DMS53 treated with DMSO at 0.1 percent for 48 hours (cell line): ENCODE results near the gene TAF6.

Experiments
- DNase-seq: peaks from one replicate; lab custom pipeline; 2025; ENCODE audit not compliant: unreplicated experiment; lab: John Stamatoyannopoulos, UW

The TAF6 gene

DNA sequence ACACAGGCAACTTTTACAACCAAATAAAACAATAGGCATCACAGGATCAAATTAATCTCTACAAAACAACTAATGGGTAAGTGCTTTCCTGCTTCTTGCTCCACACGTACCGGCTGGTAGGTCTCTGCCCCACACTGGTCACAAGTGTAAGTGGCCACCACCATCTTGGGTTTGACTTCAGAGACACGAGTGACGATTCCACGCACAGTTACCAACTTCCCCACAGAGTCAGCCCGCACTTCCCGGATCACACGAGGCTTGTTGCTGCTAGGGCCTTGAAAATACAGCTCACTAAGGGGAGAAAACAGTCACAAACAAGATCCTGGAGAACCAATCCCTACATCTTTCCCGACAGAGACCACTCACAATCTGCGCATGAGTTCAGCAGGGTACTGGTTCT lies 20.2 kb downstream of the TAF6 start:
- DNase-seq: no peak

DNA sequence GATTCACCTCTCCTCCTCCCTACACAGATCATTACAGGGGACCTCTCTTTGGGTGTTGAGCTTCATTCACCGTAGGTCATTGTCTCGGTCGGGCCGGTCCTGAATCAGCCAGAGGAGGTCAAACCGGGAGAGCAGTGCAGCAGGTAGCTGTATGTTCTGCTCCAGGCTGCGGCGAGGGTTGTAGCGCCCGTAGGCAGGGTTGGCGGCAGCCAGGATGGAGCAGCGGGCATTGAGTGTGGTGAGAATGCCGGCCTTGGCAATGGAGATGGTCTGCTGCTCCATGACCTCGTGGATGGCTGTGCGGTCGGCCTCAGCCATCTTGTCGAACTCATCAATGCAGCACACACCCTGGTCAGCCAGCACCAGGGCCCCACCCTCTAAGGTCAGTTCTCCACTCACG lies 23.5 kb downstream of the TAF6 start:
- DNase-seq: no peak

DNA sequence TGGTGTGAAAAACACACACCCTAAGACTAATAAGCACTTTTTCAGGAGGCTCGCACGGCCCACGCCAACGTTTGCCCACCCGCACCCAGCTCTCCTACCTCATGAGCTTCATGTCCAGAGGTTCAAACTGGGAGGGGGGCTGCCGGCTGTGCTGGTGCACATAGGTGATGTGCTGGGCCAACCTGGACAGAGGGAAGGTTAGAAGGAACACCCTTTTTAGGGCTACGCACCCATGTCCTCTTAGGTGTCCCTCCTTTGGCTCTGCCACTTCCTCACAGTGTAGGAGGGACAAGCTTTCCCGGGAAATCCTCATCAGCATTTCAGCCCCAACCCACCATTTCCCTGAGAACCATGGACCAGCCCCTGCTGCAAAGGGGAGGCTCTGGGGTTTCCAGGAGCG lies 23.9 kb downstream of the TAF6 start:
- DNase-seq: no peak

DNA sequence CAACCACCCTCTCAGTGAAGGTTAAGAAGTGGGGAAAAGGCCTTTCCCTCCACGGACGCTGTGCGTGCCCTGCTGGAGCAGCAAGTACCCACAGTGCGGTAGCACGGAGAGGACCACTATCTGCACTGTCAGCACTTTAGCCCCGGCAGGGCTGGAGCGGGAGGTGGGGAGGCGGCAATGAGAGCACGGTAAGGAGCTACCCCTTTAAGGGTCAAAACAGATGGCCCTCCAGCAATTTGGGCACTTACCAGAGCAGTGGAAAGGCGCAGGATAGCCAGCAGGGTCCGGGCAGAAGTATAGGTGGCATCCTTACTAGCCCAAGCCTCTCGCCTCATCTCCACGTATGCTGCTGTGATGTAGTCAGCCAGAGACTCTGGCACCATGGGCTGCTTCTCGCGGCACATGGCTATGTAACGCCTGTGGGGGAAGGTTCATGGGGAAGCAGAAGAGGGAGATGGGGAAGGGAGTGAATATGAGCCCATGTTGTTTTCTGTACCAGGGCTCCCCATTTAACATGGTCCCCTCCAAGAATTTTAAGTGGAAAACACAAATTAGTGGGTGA lies 25.2 kb downstream of the TAF6 start:
- DNase-seq: no peak

DNA sequence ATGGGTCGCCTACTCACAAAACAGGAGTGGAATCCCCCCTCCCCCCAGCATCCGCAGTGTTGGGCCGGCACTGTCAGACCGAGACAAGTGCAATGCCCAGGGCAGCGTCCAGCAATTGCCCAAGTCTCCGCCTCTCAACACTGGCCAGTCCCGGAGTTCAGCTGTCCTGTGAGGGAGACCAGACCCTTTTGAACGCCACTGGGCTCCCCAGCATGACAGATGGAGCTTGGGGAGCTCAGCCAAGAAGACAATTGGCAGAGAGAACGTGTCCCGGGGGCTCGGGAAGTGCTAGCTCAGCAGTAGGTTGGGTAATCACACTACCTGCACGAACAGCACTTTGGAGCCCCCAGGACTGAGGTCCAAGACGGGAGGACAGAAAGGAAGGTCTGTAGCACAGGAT lies 25.7 kb downstream of the TAF6 start:
- DNase-seq: no peak

DNA sequence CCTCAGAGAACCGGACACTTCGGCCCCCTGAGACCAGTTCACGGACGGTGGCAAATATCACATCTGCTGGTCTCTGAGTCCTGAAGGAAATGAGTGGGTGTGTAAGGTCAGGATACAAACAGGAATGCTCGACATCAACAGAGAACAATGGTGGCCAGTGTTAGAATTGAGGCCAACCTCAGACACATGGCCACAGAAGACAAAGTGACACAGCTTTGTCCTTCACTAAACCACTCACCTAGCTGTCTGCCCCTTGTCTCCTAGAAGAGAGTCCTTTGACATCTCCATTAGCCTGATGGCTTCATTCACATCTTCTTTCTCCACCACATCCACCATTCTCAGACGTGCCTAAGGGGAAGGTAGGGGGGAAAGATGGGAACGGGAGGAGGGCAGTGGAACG lies 26.1 kb downstream of the TAF6 start:
- no peak for DNase-seq

DNA sequence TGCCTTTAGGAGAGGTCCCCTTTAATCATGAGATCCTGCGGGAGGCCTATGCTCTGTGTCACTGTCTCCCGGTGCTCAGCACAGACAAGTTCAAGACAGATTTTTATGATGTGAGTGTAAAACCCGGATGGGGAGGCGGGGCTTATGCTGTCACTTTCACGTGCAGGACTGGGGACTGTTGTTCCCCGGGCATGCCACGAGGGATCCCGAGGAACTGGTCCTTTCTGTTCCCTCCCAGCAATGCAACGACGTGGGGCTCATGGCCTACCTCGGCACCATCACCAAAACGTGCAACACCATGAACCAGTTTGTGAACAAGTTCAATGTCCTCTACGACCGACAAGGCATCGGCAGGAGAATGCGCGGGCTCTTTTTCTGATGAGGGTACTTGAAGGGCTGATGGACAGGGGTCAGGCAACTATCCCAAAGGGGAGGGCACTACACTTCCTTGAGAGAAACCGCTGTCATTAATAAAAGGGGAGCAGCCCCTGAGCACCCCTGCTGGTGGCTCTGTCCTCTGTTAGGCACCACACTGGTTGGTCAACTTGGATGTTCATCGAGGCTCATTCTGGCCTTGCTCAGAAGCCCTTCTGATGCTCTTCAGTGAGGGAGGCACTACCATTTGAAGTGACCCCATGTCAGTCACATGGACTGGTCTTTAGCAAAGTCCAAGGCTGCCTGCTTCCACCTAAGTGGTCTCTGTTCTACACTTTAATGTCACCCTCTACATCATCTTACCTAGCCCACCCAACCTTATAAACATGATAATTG lies 27.6 kb downstream of the TAF6 start:
- no peak for DNase-seq

DNA sequence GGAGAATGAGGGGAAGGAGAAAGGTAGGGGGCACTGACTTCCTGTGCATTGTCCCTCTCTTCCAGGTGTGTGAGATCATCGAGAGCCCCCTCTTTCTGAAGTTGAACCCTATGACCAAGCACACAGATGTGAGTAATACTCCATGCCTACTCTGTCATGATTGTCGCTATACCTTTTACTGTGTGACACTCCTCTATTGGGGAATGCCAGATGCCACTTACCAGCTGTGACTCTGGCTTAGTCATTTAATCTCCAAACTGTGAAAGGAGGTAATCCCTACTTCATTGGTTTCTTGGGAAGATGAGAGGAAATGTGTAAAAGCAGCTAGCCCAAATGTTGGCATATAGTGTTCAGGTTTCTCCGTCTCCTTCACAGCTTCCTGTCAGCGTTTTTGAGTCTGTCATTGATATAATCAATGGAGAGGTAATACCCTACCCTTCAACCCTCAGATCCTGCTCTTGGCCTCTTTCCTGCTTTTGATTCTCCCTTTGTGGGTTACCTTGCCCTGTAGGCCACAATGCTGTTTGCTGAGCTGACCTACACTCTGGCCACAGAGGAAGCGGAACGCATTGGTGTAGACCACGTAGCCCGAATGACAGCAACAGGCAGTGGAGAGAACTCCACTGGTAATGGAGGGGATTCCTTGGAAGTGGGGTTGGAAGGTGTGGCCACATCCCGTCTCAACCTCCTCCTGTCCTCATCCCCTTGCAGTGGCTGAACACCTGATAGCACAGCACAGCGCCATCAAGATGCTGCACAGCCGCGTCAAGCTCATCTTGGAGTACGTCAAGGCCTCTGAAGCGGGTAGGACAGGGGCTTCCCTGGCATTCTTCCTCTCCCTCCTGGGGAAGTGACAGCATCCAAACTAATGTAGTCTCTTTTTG lies 28.4 kb downstream of the TAF6 start:
- DNase-seq: no peak

DNA sequence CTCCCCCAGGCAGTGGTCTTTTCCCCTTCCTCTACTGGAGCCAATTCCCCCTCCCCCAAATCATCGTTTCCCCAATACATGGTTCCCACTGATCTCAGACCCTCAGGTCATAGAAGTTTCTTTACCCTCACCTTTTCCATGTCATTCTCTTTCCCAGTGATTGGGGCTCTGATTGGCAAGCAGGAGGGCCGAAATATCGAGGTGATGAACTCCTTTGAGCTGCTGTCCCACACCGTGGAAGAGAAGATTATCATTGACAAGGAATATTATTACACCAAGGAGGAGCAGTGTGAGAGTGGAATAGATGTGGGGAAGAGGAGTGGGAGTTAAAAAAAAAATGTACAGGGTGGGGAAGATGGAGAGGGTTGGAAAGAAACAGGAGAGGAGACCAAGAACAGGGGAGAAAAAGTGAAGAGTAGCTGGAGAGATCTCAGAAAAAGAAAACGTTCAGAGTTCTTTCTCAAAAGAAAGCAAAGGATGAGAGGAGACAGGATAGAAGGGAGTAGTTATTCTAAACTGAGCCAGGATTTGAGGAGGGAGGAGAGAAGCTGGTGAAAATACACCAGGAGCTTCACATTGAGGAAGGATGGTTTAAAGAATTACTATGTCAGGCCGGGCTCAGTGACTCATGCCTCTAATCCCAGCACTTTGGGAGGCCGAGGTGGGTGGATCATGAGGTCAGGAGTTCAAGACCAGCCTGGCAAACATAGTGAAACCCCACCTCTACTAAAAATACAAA lies 29.5 kb downstream of the TAF6 start:
- no peak for DNase-seq

DNA sequence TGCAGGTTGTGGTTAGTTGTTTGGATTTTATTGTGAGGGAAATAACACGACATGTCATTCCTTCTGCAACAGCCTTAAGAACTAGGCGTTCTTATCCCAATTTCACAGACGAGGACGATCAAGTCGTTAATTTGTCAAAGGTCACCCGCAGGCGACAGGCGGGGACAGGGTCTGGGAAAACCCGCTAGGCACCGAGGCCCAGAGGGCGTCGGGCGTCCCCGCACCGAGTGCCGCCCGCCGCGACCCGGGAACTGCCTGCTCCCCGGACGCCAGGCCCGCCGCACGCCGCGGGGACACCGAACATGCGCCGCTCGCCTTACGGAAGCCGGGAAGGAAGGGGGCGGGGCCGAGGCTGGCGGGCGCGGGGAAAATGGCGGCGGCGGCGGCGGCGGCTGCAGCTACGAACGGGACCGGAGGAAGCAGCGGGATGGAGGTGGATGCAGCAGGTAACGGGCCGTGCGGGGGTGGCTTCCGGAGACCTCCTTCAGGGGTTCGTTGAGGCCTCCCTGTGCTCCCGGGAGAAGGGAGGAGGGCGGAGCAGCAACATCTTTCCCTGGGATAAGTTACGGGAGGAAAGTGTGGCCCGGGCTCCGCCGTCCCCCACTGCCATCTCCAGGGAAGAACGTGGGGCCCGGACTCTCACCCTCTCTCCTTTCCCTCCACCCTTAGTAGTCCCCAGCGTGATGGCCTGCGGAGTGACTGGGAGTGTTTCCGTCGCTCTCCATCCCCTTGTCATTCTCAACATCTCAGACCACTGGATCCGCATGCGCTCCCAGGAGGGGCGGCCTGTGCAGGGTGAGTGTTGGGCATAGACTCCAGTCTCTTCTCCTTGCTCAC lies 30.3 kb downstream of the TAF6 start, which contains the start of gene COPS6:
Gene COPS6, plus strand, starts transcription at position 349 of the 837 bp plus-strand sequence. Its CDS starts 22 bp downstream, at position 371.
- DNase-seq: peak; percentile 52

DNA sequence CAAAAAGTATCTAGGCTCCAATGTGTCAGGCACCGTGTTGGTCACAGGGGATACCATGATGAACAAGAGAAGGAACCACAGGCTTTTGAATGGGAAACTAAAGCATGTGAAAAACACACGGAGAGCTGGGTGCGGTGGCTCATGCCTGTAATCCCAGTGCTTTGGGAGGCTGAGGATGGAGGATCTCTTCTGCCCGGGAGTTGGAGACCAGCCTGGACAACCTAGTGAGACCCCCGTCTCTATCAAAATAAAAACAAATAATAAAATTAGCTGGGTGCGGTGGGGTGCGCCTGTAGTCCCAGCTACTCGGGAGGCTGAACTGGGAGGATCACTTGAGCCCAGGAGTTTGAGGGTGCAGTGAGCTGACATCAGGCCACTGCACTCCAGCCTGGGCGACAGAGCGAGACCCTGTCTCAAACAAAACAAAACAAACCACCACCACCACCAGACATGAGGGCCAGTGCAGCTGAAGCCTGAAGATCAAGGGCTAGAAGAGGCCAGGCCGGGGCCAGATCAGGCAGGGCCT lies 31.0 kb downstream of the TAF6 start:
- no peak for DNase-seq

DNA sequence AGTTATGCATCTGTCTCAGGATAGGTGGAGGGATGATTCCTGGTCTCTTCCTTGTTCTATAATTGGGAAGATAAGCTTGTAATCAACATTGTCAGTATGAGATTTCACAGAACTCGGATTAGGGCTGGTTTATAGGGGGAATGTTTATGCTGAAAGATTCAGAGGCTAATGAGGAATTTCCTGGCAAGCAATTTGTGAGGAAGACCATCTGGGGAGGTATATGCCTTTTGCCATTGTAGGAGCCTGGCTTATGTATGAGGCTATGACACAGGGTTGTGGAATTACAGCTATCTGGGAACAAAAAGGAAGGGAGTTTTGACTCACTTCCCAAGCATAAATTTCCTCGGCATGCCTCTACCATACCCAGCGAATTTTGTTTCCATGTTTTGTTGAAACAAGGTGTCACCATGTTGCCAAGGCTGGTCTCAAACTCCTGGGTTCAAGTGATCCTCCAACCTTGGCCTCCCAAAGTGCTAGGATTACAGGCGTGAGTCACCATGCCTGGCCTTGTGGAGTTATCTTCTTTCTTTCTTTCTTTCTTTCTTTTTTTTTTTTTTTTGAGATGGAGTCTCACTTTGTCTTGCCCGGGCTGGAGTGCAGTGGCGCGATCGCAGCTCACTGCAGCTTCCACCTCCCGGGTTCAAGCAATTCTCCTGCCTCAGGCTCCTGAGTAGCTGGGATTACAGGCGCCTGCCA lies 32.0 kb downstream of the TAF6 start:
- DNase-seq: no peak

DNA sequence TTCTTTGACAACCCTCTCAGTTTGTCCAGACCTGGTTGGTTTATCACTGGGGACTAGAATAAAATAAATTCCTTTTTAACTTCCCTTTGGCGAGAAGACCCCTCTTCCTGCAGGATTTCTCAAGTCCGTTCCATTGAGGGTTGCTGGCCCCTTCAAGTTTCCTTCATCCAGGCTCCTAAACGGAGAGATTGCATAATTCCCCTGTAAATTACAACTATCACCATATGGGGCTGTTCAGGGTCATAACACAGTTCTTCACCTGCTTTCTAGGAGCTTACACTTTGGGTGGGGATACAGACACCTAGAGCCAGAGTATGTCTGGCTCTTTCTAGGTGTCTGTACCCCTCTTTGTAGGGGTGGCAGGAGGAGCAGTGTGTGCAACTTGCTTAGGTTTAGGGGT lies 33.6 kb downstream of the TAF6 start:
- DNase-seq: no peak

DNA sequence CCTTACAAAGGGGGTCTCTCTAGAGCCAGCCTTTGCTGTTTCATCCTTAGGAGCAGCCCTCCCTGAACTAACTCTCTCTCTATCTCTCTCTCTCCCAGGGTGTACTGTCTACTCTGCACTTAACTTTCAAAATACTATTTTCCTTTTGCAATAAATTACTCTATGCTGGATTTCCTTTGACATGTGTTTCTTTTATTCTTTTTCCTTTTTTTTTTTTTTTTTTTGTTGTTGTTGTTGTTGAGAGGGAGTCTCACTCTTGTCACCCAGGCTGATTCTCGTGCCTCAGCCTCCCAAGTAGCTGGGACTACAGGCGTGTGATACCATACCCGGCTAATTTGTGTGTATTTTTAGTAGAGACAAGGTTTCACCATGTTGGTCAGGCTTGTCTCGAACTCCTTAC lies 36.2 kb downstream of the TAF6 start:
- DNase-seq: no peak

DNA sequence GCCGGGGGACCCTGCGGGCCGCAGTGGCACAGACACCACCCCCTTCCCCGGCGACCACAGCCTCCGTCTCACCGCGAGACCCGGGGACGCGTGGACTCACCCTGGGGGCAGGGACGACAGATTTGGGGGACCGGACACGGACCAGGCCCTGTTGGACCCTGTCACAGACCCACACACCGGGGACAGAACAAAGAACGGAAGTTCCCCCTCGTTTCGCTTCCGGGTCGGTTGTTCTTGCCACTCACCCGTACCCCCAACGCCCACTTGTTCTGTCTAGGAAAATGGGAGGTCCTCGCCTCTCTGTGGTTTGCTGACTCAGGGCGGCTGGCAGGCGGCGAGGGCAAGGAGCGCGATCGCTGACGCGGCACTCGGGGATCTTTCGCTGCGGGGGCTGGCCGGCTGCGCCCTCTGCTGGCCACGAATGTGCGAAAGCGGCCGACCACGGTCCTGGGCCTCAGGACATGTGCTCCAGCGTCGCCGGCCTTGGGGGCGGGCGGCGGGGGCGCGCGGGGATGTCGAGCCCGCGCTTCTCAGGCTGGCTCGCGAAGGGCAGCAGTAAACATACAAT lies 37.5 kb downstream of the TAF6 start, which contains the start of gene ZNF3:
Gene ZNF3, minus strand, starts transcription at position 189 of the 568 bp plus-strand sequence. CDS start 4,366 bp downstream, outside the sequence.
- peak; percentile 98 for DNase-seq

DNA sequence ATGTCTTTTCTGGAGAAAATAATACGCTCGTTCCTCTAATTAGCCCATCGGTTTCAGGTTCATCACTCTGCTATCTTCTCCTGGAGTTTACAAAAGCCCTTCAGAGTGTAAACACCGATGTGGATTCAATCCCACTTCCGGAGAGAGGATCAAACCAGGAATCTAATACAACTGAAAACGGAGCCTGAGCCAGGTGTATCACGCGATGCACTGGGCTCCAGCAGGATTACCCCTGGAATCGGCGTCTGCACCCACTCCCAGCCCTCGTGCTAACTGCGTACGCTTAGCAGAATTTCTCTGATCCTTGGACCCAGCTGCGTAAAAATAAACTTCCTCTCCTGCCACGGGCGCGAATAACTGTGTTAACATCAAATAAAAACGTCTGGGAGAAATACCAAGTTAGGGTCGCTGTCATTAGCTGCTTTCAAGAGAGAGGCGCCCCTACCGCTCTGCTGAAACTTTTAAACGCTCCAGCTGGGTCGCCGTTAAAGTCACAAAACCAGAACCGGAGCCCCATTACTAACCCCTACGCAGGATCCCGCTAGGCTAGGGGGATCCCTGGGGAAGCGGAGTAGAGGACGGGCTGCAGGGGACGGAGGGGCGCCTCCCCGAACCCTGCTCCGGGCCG lies 38.1 kb downstream of the TAF6 start:
- DNase-seq: peak; percentile 48

DNA sequence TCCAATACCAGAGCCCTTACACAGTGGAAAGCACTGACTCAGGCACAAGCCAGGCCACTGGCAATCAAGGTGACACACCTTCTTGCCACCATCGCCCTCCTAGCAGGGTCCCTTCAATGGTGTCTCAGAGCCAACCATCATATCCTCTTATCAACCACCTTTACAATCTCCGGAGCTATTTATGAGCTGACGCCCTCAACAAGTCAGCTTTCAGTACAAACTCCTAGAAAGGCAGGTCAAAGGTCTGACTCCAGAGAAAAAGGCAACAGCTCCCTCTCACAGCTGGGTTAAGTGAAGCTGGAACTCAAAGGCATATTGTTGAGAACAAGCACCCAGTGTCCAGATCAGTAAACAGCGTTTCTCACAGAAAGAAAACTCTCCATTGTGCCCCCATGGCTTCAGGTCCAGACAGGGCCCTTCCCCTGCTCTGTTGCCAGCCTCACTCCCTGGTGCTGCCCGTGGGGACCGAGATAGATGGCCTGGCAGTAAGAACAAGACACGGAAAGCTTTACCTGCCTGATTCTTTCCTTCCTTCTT lies 40.1 kb downstream of the TAF6 start:
- DNase-seq: no peak

DNA sequence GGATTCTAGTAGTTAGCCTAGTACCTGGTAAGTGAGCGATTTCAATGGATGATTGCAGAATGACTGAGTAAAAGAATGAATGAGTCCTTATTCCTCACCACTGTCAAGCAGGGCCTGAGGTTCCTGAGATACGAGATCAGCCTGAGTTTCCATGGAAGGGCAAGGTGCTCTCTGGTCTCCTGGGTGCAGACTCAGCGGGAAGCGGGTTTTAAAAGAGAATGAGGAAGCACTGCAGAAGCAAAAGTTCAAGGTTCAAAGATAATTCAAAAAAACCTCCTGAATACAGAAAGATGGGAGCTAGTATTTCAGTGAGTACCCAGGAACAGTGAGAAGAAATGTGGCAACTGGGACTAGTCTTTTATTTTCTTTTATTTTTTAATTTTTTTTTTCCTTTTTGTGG lies 42.0 kb downstream of the TAF6 start:
- no peak for DNase-seq
